KMS-11 (cell line): Measurements from ENCODE around the gene GRIA1.

Experiments
- H2AFZ ChIP-seq: fragments of 200-600 bp; sonication (generic); 2 replicates; pipeline ENCODE4 v1.6.1; 2016; ENCODE audit warnings: antibody characterized with exemption, mixed run types, low read depth
- H3K27ac ChIP-seq: fragments of 200-600 bp; sonication (generic); 2 replicates; pipeline ENCODE4 v1.6.1; 2016; ENCODE audit warnings: mild to moderate bottlenecking, mixed run types
- H3K27me3 ChIP-seq: fragments of 200-600 bp; sonication (generic); 2 replicates; pipeline ENCODE4 v1.6.1; 2017; ENCODE audit warnings: mild to moderate bottlenecking, low read depth, mixed run types, moderate library complexity; ENCODE audit not compliant: insufficient read depth
- H3K36me3 ChIP-seq: fragments of 200-600 bp; sonication (generic); 2 replicates; pipeline ENCODE4 v1.6.1; 2017; ENCODE audit warnings: mild to moderate bottlenecking, mixed run types; ENCODE audit not compliant: insufficient read depth
- H3K4me1 ChIP-seq: fragments of 200-600 bp; sonication (generic); 2 replicates; pipeline ENCODE4 v1.6.1; 2016; ENCODE audit warnings: mild to moderate bottlenecking, low read depth, mixed run types; ENCODE audit not compliant: poor library complexity, severe bottlenecking
- H3K4me2 ChIP-seq: fragments of 200-600 bp; sonication (generic); 2 replicates; pipeline ENCODE4 v1.7.0; 2016; ENCODE audit warnings: mild to moderate bottlenecking, mixed run types
- H3K4me3 ChIP-seq: fragments of 200-600 bp; sonication (generic); IDR thresholded peaks from 2 replicates; pipeline ENCODE4 v1.6.1; 2017; ENCODE audit warnings: low read depth, low read length, mixed read lengths; ENCODE audit not compliant: insufficient read depth
- H3K79me2 ChIP-seq: fragments of 200-600 bp; sonication (generic); 2 replicates; pipeline ENCODE4 v1.6.1; 2016; ENCODE audit warnings: low read depth, mixed run types; ENCODE audit not compliant: insufficient read depth
- H3K9ac ChIP-seq: fragments of 200-600 bp; sonication (generic); 2 replicates; pipeline ENCODE4 v1.6.1; 2016; ENCODE audit warnings: mild to moderate bottlenecking, mixed run types
- H4K20me1 ChIP-seq: fragments of 200-600 bp; sonication (generic); 2 replicates; pipeline ENCODE4 v1.6.1; 2016; ENCODE audit warnings: mild to moderate bottlenecking, mixed run types; ENCODE audit not compliant: insufficient read depth
- CTCF ChIP-seq: fragments of 200-600 bp; sonication (generic); conservative IDR thresholded peaks from 2 replicates; pipeline ENCODE4 v1.6.1; 2017; ENCODE audit warnings: low read depth, mild to moderate bottlenecking, antibody characterized with exemption, low read length, moderate library complexity, mixed read lengths

GRIA1 gene

GRCh38 chr5:153558957-153559356 is 68.5 kb downstream of the GRIA1 start:
- H3K4me2 ChIP-seq: no peak overlapping the region
- no peak for TF ChIP-seq CTCF
- H2AFZ ChIP-seq: no peak overlapping the region
- H3K4me1 ChIP-seq: no peaks in the 10 kb centered on the region
- H3K27me3 ChIP-seq: no peaks in the 10 kb centered on the region
- no peaks in the 10 kb centered on the region for H4K20me1 ChIP-seq
- H3K9ac ChIP-seq: no peak overlapping the region
- no peaks in the 10 kb centered on the region for H3K79me2 ChIP-seq
- no peak overlapping the region for H3K27ac ChIP-seq
- no peak overlapping the region for H3K4me3 ChIP-seq
- H3K36me3 ChIP-seq: no peaks in the 10 kb centered on the region

DNA sequence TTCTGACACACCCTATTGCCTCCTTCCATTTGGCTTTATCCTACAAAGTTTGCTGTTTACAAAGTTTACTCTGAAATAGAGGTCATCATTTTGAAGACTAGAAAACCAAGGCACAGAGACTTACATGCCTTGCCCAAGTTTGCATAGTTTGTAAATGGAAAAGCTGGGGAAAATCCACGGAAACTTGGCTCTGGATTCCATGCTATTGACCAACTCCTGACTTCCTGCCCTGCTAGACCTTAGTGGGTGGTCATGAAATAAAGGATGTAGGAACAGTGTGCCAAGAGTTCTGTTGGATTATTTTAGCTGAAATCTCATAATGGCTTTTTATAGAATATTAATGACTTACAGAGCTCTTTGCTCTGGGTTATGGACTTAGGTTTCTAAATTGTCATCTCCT is 69.5 kb downstream of the GRIA1 start:
- H3K4me2 ChIP-seq: no peak overlapping the region
- H4K20me1 ChIP-seq: no peaks in the 10 kb centered on the region
- H3K4me3 ChIP-seq: no peak overlapping the region
- no peak overlapping the region for H2AFZ ChIP-seq
- no peaks in the 10 kb centered on the region for H3K4me1 ChIP-seq
- H3K27ac ChIP-seq: no peak overlapping the region
- no peaks in the 10 kb centered on the region for H3K79me2 ChIP-seq
- no peaks in the 10 kb centered on the region for H3K36me3 ChIP-seq
- no peak for TF ChIP-seq CTCF
- H3K27me3 ChIP-seq: no peaks in the 10 kb centered on the region
- H3K9ac ChIP-seq: no peak overlapping the region

GRCh38 chr5:153562189-153562588 is 71.7 kb downstream of the GRIA1 start:
- Histone ChIP-seq H3K4me3 (no peak overlapping the region), H3K27me3 (no peaks in the 10 kb centered on the region), H3K27ac (no peak overlapping the region), H2AFZ (no peak overlapping the region), H3K36me3 (no peaks in the 10 kb centered on the region), H3K9ac (no peak overlapping the region), H3K4me1 (no peaks in the 10 kb centered on the region), H3K79me2 (no peaks in the 10 kb centered on the region), H3K4me2 (no peak overlapping the region), H4K20me1 (no peaks in the 10 kb centered on the region)
- TF ChIP-seq CTCF: no peak

DNA sequence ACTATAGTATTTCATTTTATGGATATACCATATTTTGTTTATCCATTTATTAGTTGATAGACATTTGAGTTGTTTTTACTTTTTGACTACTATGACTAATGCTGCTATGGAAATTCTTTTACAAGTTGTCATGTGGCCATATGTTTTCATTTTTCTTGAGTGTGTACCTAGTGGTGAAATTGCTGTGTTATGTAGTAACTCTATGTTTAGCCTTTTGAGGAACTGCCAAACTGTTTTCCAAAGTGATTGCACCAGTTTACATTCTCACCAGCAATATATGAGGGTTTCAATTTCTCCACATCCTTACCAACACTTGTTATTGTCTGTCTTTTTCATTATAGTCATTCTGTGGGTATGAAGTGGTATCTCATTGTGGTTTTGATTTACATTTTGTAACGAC is 75.4 kb downstream of the GRIA1 start:
- no peak overlapping the region for H3K9ac ChIP-seq
- no peaks in the 10 kb centered on the region for H3K27me3 ChIP-seq
- no peaks in the 10 kb centered on the region for H4K20me1 ChIP-seq
- H3K27ac ChIP-seq: no peak overlapping the region
- H3K36me3 ChIP-seq: no peaks in the 10 kb centered on the region
- no peak overlapping the region for H2AFZ ChIP-seq
- no peak overlapping the region for H3K4me2 ChIP-seq
- H3K4me1 ChIP-seq: no peaks in the 10 kb centered on the region
- no peak overlapping the region for H3K4me3 ChIP-seq
- no peaks in the 10 kb centered on the region for H3K79me2 ChIP-seq
- TF ChIP-seq CTCF: no peak

DNA sequence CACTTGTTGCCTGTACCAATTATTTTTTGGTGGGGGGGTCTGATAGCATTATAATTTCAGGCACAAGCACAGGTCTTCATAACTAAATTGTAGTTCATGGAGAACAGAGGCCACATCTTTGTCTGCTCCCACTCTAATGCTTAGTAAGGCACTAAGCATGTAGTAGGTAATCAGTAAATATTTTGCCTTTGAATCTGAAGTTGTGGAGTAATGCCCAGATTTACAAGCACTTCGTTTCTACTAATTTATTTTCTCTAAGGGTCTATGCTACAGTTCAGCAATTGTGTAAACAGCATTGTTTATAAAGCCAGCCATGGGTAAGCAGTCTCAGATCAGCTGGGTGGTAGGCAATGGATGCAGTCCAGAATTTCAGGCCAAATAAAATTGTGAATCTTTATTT is 78.6 kb downstream of the GRIA1 start:
- Histone ChIP-seq H3K27ac (no peak overlapping the region), H3K27me3 (no peaks in the 10 kb centered on the region), H4K20me1 (no peaks in the 10 kb centered on the region), H3K4me1 (no peaks in the 10 kb centered on the region), H3K4me2 (no peak overlapping the region), H3K4me3 (no peak overlapping the region), H2AFZ (no peak overlapping the region), H3K36me3 (no peaks in the 10 kb centered on the region), H3K79me2 (no peaks in the 10 kb centered on the region), H3K9ac (no peak overlapping the region)
- no peak for TF ChIP-seq CTCF
